Activated naive CD4-positive, alpha-beta T cell treated with anti-CD3 and anti-CD28 coated beads, Interleukin-2, amount 10 ng/mL, durations not matched to agents 7 days and 5 days (primary cell): ENCODE results near the gene ALAS2.
A peak's percentile ranks its signal among the peaks of the same experiment; 100 is the strongest.

Experiments
- CTCF ChIA-PET: fragments of 350-600 bp; sonication (Branson Sonifier 250); formaldehyde crosslinking; loops from one replicate; lab custom pipeline; 2021; ENCODE audit warnings: antibody characterized with exemption; lab: Charles Lee
- DNase-seq: peaks from one replicate; pipeline ENCODE4 v3.0.0-alpha.2; 2020
- H3K27ac Mint-ChIP-seq: one replicate; pipeline ENCODE4 v1.8.0; 2021; ENCODE audit warnings: mild to moderate bottlenecking, moderate library complexity, mixed read lengths
- H3K27me3 Mint-ChIP-seq: one replicate; pipeline ENCODE4 v1.8.0; 2021; ENCODE audit warnings: mild to moderate bottlenecking, mixed read lengths
- H3K36me3 Mint-ChIP-seq: one replicate; pipeline ENCODE4 v1.8.0; 2021; ENCODE audit warnings: mixed read lengths
- H3K4me1 Mint-ChIP-seq: one replicate; pipeline ENCODE4 v1.8.0; 2021; ENCODE audit warnings: mixed read lengths
- H3K4me3 Mint-ChIP-seq: one replicate; pipeline ENCODE4 v1.8.0; 2021; ENCODE audit warnings: mild to moderate bottlenecking, moderate library complexity, mixed read lengths
- H3K9me3 Mint-ChIP-seq: one replicate; pipeline ENCODE4 v1.8.0; 2021; ENCODE audit warnings: mixed read lengths

ALAS2 gene

GRCh38 chrX:55026143-55026542 lies 4.6 kb downstream of the ALAS2 start:
- no peaks in the 10 kb centered on the region for H3K27me3 Mint-ChIP-seq
- no peak for DNase-seq
- no peak overlapping the region for H3K27ac Mint-ChIP-seq
- no peaks in the 10 kb centered on the region for H3K9me3 Mint-ChIP-seq
- CTCF ChIA-PET: no interaction called here
- no peak overlapping the region for H3K4me3 Mint-ChIP-seq
- no peaks in the 10 kb centered on the region for H3K4me1 Mint-ChIP-seq
- no peaks in the 10 kb centered on the region for H3K36me3 Mint-ChIP-seq

- H3K27me3 Mint-ChIP-seq: no peaks in the 10 kb centered on the region
- no peaks in the 10 kb centered on the region for H3K9me3 Mint-ChIP-seq
- no peak overlapping the region for H3K27ac Mint-ChIP-seq
- CTCF ChIA-PET: interaction anchor here (1.3 kb wide), 1 partner anchor 10 kb away, joined by 3 read pairs; no protein-coding TSS in a partner anchor
- H3K4me1 Mint-ChIP-seq: no peaks in the 10 kb centered on the region
- H3K4me3 Mint-ChIP-seq: no peak overlapping the region
- DNase-seq: no peak
- no peaks in the 10 kb centered on the region for H3K36me3 Mint-ChIP-seq
Observed at GRCh38 chrX:55014897-55015299, 15.9 kb downstream of the ALAS2 start.

- no peaks in the 10 kb centered on the region for H3K27me3 Mint-ChIP-seq
- DNase-seq: no peak
- H3K9me3 Mint-ChIP-seq: no peaks in the 10 kb centered on the region
- no peak overlapping the region for H3K4me3 Mint-ChIP-seq
- H3K36me3 Mint-ChIP-seq: peaks cover 10% of the 10 kb centered on the region
- peaks cover 10% of the 10 kb centered on the region for H3K4me1 Mint-ChIP-seq
- H3K27ac Mint-ChIP-seq: no peak overlapping the region
- CTCF ChIA-PET: interaction anchor here (0.8 kb wide), 1 partner anchor 119 kb away, joined by 3 read pairs; no protein-coding TSS in a partner anchor
Observed at GRCh38 chrX:55011294-55011693, 19.5 kb downstream of the ALAS2 start.

GRCh38 chrX:55008571-55009358 lies 22.0 kb downstream of the ALAS2 start:
- Mint-ChIP-seq H3K4me3 (no peak overlapping the region), H3K4me1 (peaks cover 13% of the 10 kb centered on the region), H3K27ac (no peak overlapping the region), H3K36me3 (peaks cover 26% of the 10 kb centered on the region), H3K9me3 (no peaks in the 10 kb centered on the region), H3K27me3 (no peaks in the 10 kb centered on the region)
- CTCF ChIA-PET: no interaction called here
- DNase-seq: no peak

GRCh38 chrX:55007656-55008055 lies 23.1 kb downstream of the ALAS2 start:
- Mint-ChIP-seq H3K9me3 (no peaks in the 10 kb centered on the region), H3K27me3 (no peaks in the 10 kb centered on the region), H3K4me3 (no peak overlapping the region), H3K4me1 (peaks cover 19% of the 10 kb centered on the region), H3K36me3 (peaks cover 32% of the 10 kb centered on the region), H3K27ac (peak overlapping the region; percentile 11)
- DNase-seq: no peak
- CTCF ChIA-PET: no interaction called here

- no peaks in the 10 kb centered on the region for H3K27me3 Mint-ChIP-seq
- no peak for DNase-seq
- H3K4me3 Mint-ChIP-seq: no peak overlapping the region
- H3K4me1 Mint-ChIP-seq: peaks cover 25% of the 10 kb centered on the region
- H3K9me3 Mint-ChIP-seq: no peaks in the 10 kb centered on the region
- peak overlapping the region; percentile 11 for H3K27ac Mint-ChIP-seq
- CTCF ChIA-PET: no interaction called here
- peaks cover 35% of the 10 kb centered on the region for H3K36me3 Mint-ChIP-seq
Observed at GRCh38 chrX:55006827-55007621, 23.8 kb downstream of the ALAS2 start.

GRCh38 chrX:55005256-55005655 lies 25.5 kb downstream of the ALAS2 start:
- Mint-ChIP-seq H3K27me3 (no peaks in the 10 kb centered on the region), H3K27ac (no peak overlapping the region), H3K4me1 (peaks cover 35% of the 10 kb centered on the region), H3K4me3 (no peak overlapping the region), H3K36me3 (peaks cover 36% of the 10 kb centered on the region), H3K9me3 (no peaks in the 10 kb centered on the region)
- CTCF ChIA-PET: no interaction called here
- no peak for DNase-seq

GRCh38 chrX:55004231-55004630 lies 26.5 kb downstream of the ALAS2 start:
- Mint-ChIP-seq H3K9me3 (no peaks in the 10 kb centered on the region), H3K27ac (no peak overlapping the region), H3K36me3 (peaks cover 36% of the 10 kb centered on the region), H3K4me3 (no peak overlapping the region), H3K27me3 (no peaks in the 10 kb centered on the region), H3K4me1 (peaks cover 41% of the 10 kb centered on the region)
- CTCF ChIA-PET: no interaction called here
- no peak for DNase-seq

GRCh38 chrX:54999717-55000598 lies 30.8 kb downstream of the ALAS2 start, which contains the start of gene APEX2:
APEX2 (plus strand) TSS chrX:55000363; CDS start chrX:55000423, 60 bp downstream.
- Mint-ChIP-seq H3K36me3 (peaks cover 16% of the 10 kb centered on the region), H3K4me3 (peak within 1 kb of the TSS; percentile 81), H3K9me3 (no peaks in the 10 kb centered on the region), H3K4me1 (peaks cover 31% of the 10 kb centered on the region), H3K27ac (peak within 1 kb of the TSS; percentile 94), H3K27me3 (no peaks in the 10 kb centered on the region)
- CTCF ChIA-PET: interaction anchor here (1.2 to 2.0 kb wide), 2 partner anchors 57 to 360 kb away, joined by 3 to 4 read pairs; no protein-coding TSS in a partner anchor
- DNase-seq: peak; percentile 93

GRCh38 chrX:54995621-54996020 lies 35.2 kb downstream of the ALAS2 start:
- Mint-ChIP-seq H3K36me3 (no peaks in the 10 kb centered on the region), H3K4me3 (no peak overlapping the region), H3K4me1 (peaks cover 9% of the 10 kb centered on the region), H3K27ac (no peak overlapping the region), H3K9me3 (no peaks in the 10 kb centered on the region), H3K27me3 (no peaks in the 10 kb centered on the region)
- DNase-seq: no peak
- CTCF ChIA-PET: no interaction called here

- Mint-ChIP-seq H3K36me3 (no peaks in the 10 kb centered on the region), H3K4me3 (no peak overlapping the region), H3K9me3 (no peaks in the 10 kb centered on the region), H3K27me3 (no peaks in the 10 kb centered on the region), H3K4me1 (peaks cover 9% of the 10 kb centered on the region), H3K27ac (no peak overlapping the region)
- DNase-seq: no peak
- CTCF ChIA-PET: no interaction called here
Observed at GRCh38 chrX:54994668-54995351, 36.0 kb downstream of the ALAS2 start.

- no peaks in the 10 kb centered on the region for H3K9me3 Mint-ChIP-seq
- DNase-seq: no peak
- H3K4me3 Mint-ChIP-seq: no peak within 1 kb of the TSS
- H3K4me1 Mint-ChIP-seq: peaks cover 2% of the 10 kb centered on the region
- no peaks in the 10 kb centered on the region for H3K27me3 Mint-ChIP-seq
- no peak within 1 kb of the TSS for H3K27ac Mint-ChIP-seq
- no peaks in the 10 kb centered on the region for H3K36me3 Mint-ChIP-seq
- CTCF ChIA-PET: no interaction called here
Observed at GRCh38 chrX:54994099-54994498, 36.7 kb downstream of the ALAS2 start, which contains the start of gene PFKFB1. PFKFB1 (minus strand) TSS chrX:54994188; CDS start chrX:54994007, 181 bp downstream.

- no peaks in the 10 kb centered on the region for H3K9me3 Mint-ChIP-seq
Observed at GRCh38 chrX:54992911-54993622, 37.7 kb downstream of the ALAS2 start.

More at GRCh38 chrX:54992911-54993622, 37.7 kb downstream of the ALAS2 start:
- Mint-ChIP-seq H3K4me1 (no peaks in the 10 kb centered on the region), H3K4me3 (no peak overlapping the region), H3K36me3 (no peaks in the 10 kb centered on the region), H3K27ac (no peak overlapping the region), H3K27me3 (no peaks in the 10 kb centered on the region)
- CTCF ChIA-PET: no interaction called here
- DNase-seq: no peak
